Activated CD8-positive, alpha-beta memory T cell treated with anti-CD3 and anti-CD28 coated beads, Interleukin-2, amount 10 ng/mL, durations not matched to agents 7 days and 5 days (primary cell): ENCODE results near the gene PCDH15. TPM values are rescaled to one million over a fixed set of nuclear protein-coding genes. Genes with fewer than 3 reads are reported as not detected.

Source experiments
- ATAC-seq: fragments of 150-1000 bp; cut with Tn5 transposase; one replicate; pipeline ENCODE4 v1.10.0; 2021; ENCODE audit warnings: moderate library complexity
- CTCF ChIA-PET: fragments of 350-600 bp; sonication (Branson Sonifier 250); formaldehyde crosslinking; loops from one replicate; lab custom pipeline; 2021; ENCODE audit warnings: antibody characterized with exemption; lab: Charles Lee
- DNase-seq: peaks from one replicate; pipeline ENCODE4 v3.0.0-alpha.2; 2020
- H3K27ac Mint-ChIP-seq: one replicate; pipeline ENCODE4 v1.8.0; 2021; ENCODE audit warnings: mild to moderate bottlenecking, mixed read lengths
- H3K27me3 Mint-ChIP-seq: one replicate; pipeline ENCODE4 v1.8.0; 2021; ENCODE audit warnings: mixed read lengths
- H3K36me3 Mint-ChIP-seq: one replicate; pipeline ENCODE4 v1.8.0; 2021; ENCODE audit warnings: mild to moderate bottlenecking, mixed read lengths
- H3K4me1 Mint-ChIP-seq: one replicate; pipeline ENCODE4 v1.8.0; 2021; ENCODE audit warnings: mixed read lengths
- H3K4me3 Mint-ChIP-seq: one replicate; pipeline ENCODE4 v1.8.0; 2021; ENCODE audit warnings: mild to moderate bottlenecking, moderate library complexity, mixed read lengths
- H3K9me3 Mint-ChIP-seq: one replicate; pipeline ENCODE4 v1.8.0; 2022; ENCODE audit warnings: low read depth, mixed read lengths
- total RNA-seq, 2 experiments: library from RNA; stranded (reverse); gene quantifications; one replicate each; pipeline ENCODE4 v1.2.3, GENCODE V29; 2021

Gene PCDH15
- total RNA-seq, 2 experiments from 2014 or later, result not detected

DNA sequence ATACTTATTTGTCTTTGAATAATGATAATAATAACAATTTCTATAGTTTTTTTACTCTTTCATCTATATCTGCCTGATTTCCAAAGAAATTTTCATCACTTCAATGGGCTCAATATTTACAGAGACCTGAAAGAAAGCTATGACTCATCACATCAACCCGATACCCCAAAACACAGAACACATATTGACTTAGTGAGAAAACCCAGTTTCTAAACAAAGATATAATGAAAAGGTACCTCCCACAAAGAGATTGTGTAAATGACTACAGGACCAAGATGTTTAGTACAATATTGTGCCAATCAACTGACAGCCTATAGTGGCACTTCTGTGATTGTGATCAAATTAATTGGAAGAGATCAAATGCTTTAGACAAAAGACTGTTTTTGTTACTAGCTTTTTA is 133.9 kb downstream of the PCDH15 start:
- Mint-ChIP-seq H3K4me3 (no peak overlapping the region), H3K27ac (no peak overlapping the region), H3K9me3 (no peaks in the 10 kb centered on the region), H3K27me3 (no peaks in the 10 kb centered on the region), H3K4me1 (no peaks in the 10 kb centered on the region), H3K36me3 (no peaks in the 10 kb centered on the region)
- ATAC-seq (no peak), DNase-seq (no peak)
- CTCF ChIA-PET, result no interaction called here

DNA sequence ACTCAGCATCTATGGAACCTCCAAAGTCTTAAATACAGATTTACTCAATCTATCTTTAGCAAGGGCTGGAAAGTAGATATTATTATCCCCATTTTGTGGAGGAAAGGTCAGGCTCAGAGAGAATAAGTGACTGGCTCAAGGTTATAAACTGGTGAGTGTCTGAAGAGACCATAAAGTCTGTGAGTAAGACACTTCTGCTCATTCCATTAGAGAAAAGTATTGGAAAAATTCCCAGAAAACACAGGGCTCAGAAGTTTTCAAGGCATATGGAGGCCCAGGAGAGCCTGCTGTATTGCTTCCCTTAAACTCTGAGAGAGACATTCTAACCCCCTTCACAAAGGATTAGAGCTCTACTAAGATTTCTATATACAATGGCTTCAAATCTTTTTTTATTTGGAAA is 134.8 kb downstream of the PCDH15 start:
- no peaks in the 10 kb centered on the region for H3K9me3 Mint-ChIP-seq
- no peaks in the 10 kb centered on the region for H3K27me3 Mint-ChIP-seq
- CTCF ChIA-PET, result no interaction called here
- no peaks in the 10 kb centered on the region for H3K4me1 Mint-ChIP-seq
- H3K27ac Mint-ChIP-seq, result no peak overlapping the region
- H3K4me3 Mint-ChIP-seq, result no peak overlapping the region
- no peak for ATAC-seq
- DNase-seq, result no peak
- no peaks in the 10 kb centered on the region for H3K36me3 Mint-ChIP-seq

GRCh38 chr10:54665095-54665494 is 135.9 kb downstream of the PCDH15 start:
- ATAC-seq (no peak), DNase-seq (no peak)
- Mint-ChIP-seq H3K36me3 (no peaks in the 10 kb centered on the region), H3K27ac (no peak overlapping the region), H3K4me3 (no peak overlapping the region), H3K4me1 (no peaks in the 10 kb centered on the region), H3K27me3 (no peaks in the 10 kb centered on the region), H3K9me3 (no peaks in the 10 kb centered on the region)
- CTCF ChIA-PET, result no interaction called here

GRCh38 chr10:54660397-54660796 is 140.6 kb downstream of the PCDH15 start:
- Mint-ChIP-seq H3K27ac (no peak overlapping the region), H3K9me3 (peaks cover 4% of the 10 kb centered on the region), H3K27me3 (no peaks in the 10 kb centered on the region), H3K36me3 (no peaks in the 10 kb centered on the region), H3K4me3 (no peak overlapping the region), H3K4me1 (no peaks in the 10 kb centered on the region)
- DNase-seq (no peak), ATAC-seq (no peak)
- CTCF ChIA-PET, result no interaction called here

DNA sequence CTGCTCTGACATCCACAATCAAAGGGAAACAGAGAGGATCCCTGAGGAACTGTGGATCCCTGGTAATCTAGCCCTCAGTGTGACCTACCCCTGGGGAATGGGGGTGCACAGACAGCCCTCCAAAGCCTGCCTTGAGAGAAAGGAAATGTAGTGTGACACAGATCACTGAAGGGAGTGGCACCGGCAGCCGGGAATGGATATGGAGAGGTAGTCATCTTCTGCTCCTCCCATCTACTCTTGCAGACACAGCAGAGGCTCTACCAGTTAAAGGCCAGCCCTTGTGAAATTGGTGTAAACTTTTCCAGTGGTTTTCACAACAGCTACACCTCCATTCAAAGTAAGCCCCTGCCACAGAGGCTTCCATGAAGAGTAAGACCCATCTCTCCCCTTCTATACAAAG is 144.4 kb downstream of the PCDH15 start:
- CTCF ChIA-PET, result no interaction called here
- H3K4me1 Mint-ChIP-seq, result no peaks in the 10 kb centered on the region
- H3K4me3 Mint-ChIP-seq, result no peak overlapping the region
- peaks cover 10% of the 10 kb centered on the region for H3K9me3 Mint-ChIP-seq
- H3K27ac Mint-ChIP-seq, result no peak overlapping the region
- no peaks in the 10 kb centered on the region for H3K36me3 Mint-ChIP-seq
- no peak for DNase-seq
- no peaks in the 10 kb centered on the region for H3K27me3 Mint-ChIP-seq
- no peak for ATAC-seq

GRCh38 chr10:54653518-54653917 is 147.5 kb downstream of the PCDH15 start:
- H3K4me3 Mint-ChIP-seq, result no peak overlapping the region
- H3K36me3 Mint-ChIP-seq, result no peaks in the 10 kb centered on the region
- no peaks in the 10 kb centered on the region for H3K27me3 Mint-ChIP-seq
- H3K27ac Mint-ChIP-seq, result no peak overlapping the region
- no peaks in the 10 kb centered on the region for H3K4me1 Mint-ChIP-seq
- CTCF ChIA-PET, result no interaction called here
- DNase-seq (no peak), ATAC-seq (no peak)
- peaks cover 15% of the 10 kb centered on the region for H3K9me3 Mint-ChIP-seq

GRCh38 chr10:54650547-54650946 is 150.5 kb downstream of the PCDH15 start:
- Mint-ChIP-seq H3K4me1 (no peaks in the 10 kb centered on the region), H3K27me3 (no peaks in the 10 kb centered on the region), H3K9me3 (peaks cover 14% of the 10 kb centered on the region), H3K4me3 (no peak overlapping the region), H3K27ac (no peak overlapping the region), H3K36me3 (no peaks in the 10 kb centered on the region)
- DNase-seq (no peak), ATAC-seq (no peak)
- CTCF ChIA-PET, result no interaction called here

- ATAC-seq, result no peak
- CTCF ChIA-PET, result no interaction called here
- Mint-ChIP-seq H3K4me3 (no peak overlapping the region), H3K4me1 (no peaks in the 10 kb centered on the region), H3K27ac (no peak overlapping the region), H3K9me3 (peaks cover 9% of the 10 kb centered on the region), H3K27me3 (no peaks in the 10 kb centered on the region), H3K36me3 (no peaks in the 10 kb centered on the region)
- no peak for DNase-seq
These were observed 179.0 kb downstream of the PCDH15 start for GRCh38 chr10:54622017-54622416.

DNA sequence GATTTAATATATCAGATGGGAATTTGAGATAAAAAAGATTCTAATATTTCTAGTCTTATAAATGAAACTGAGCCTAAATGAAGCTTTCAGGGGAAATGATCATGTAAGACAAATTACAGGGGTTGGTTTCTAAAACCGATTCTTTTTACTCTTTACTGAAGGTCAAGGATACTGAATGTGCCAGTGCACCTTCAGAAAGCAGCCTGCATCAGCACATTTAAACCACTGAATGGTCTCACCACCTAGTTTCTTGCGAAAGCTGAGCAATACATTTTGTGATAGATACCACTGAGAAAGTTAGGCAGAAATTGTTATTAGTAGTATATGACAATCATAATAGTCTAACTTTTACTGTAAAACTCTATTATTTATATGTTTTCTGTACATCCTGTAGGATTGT is 180.7 kb downstream of the PCDH15 start:
- Mint-ChIP-seq H3K27ac (no peak overlapping the region), H3K9me3 (peaks cover 5% of the 10 kb centered on the region), H3K4me3 (no peak overlapping the region), H3K27me3 (no peaks in the 10 kb centered on the region), H3K4me1 (no peaks in the 10 kb centered on the region), H3K36me3 (no peaks in the 10 kb centered on the region)
- CTCF ChIA-PET, result no interaction called here
- DNase-seq (no peak), ATAC-seq (no peak)

DNA sequence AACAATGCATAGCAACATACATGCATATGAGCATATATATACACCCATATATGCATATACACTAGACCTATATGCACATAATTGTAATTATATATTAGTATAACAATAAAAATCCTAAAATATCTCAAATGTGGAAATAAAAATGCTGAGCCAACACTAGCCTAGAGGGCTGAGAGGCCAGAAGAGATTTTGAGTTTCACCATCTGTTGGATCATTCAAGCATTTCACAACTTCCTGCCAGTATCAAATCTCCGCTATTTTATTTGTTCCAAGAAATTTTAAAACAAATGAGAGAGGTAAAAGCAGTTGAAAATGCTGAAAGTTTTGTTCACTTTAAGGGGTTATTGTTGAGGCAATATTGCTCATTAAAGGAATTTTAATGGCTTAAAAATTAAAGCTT is 187.0 kb downstream of the PCDH15 start:
- no peaks in the 10 kb centered on the region for H3K36me3 Mint-ChIP-seq
- H3K27ac Mint-ChIP-seq, result no peak overlapping the region
- no peaks in the 10 kb centered on the region for H3K4me1 Mint-ChIP-seq
- CTCF ChIA-PET, result no interaction called here
- DNase-seq, result no peak
- ATAC-seq, result no peak
- H3K9me3 Mint-ChIP-seq, result peaks cover 7% of the 10 kb centered on the region
- no peak overlapping the region for H3K4me3 Mint-ChIP-seq
- no peaks in the 10 kb centered on the region for H3K27me3 Mint-ChIP-seq

DNA sequence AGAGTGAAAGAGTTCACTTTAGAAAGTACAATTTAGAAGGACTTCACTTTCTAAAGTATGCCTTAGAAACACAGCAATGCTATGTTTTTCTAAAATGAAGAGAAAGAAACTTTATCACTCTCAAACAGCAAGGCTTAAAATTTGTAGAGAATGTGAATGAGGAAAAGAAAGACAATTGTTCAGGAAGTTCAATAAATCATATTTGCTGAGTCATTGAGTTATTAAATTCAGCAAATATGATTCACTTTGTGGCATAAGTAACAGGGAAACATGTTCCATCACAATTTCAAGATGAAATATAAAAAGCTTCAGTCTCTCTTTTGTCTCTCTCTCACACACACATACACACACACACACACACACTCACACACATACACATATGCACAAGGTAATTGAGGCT is 187.9 kb downstream of the PCDH15 start:
- DNase-seq (no peak), ATAC-seq (no peak)

GRCh38 chr10:54609423-54609822 is 191.6 kb downstream of the PCDH15 start:
- H3K36me3 Mint-ChIP-seq, result no peaks in the 10 kb centered on the region
- ATAC-seq, result no peak
- CTCF ChIA-PET, result no interaction called here

More for the DNA sequence above, 187.9 kb downstream of the PCDH15 start:
- no peak overlapping the region for H3K27ac Mint-ChIP-seq
- peaks cover 6% of the 10 kb centered on the region for H3K9me3 Mint-ChIP-seq
- CTCF ChIA-PET, result no interaction called here
- H3K36me3 Mint-ChIP-seq, result no peaks in the 10 kb centered on the region
- no peaks in the 10 kb centered on the region for H3K27me3 Mint-ChIP-seq
- H3K4me1 Mint-ChIP-seq, result no peaks in the 10 kb centered on the region
- H3K4me3 Mint-ChIP-seq, result no peak overlapping the region

DNA sequence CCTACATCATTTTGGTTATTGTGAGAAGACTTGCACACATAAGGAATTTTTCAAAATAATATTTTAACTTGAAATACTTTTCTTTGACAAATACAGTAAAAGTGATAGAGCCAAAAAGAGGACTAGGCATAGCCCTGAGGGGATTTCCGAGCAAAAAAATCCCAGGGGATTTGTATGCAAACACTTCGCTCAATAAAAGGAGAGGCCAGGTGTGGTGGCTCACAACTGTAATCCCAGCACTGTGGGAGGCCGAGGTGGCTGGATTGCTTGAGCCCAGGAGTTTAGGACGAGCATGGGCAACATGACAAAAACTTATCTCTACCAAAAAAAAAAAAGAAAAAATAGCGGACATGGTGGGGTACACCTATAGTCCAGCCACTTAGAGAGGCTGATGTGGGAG is 193.0 kb downstream of the PCDH15 start:
- H3K9me3 Mint-ChIP-seq, result peaks cover 8% of the 10 kb centered on the region
- no peak overlapping the region for H3K4me3 Mint-ChIP-seq
- CTCF ChIA-PET, result no interaction called here
- H3K4me1 Mint-ChIP-seq, result no peaks in the 10 kb centered on the region
- no peak overlapping the region for H3K27ac Mint-ChIP-seq
- no peaks in the 10 kb centered on the region for H3K36me3 Mint-ChIP-seq
- DNase-seq (no peak), ATAC-seq (no peak)
- no peaks in the 10 kb centered on the region for H3K27me3 Mint-ChIP-seq

More at GRCh38 chr10:54609423-54609822, 191.6 kb downstream of the PCDH15 start:
- H3K4me1 Mint-ChIP-seq, result no peaks in the 10 kb centered on the region
- no peak overlapping the region for H3K27ac Mint-ChIP-seq
- H3K27me3 Mint-ChIP-seq, result no peaks in the 10 kb centered on the region
- no peak overlapping the region for H3K4me3 Mint-ChIP-seq
- no peak for DNase-seq
- H3K9me3 Mint-ChIP-seq, result peaks cover 8% of the 10 kb centered on the region

DNA sequence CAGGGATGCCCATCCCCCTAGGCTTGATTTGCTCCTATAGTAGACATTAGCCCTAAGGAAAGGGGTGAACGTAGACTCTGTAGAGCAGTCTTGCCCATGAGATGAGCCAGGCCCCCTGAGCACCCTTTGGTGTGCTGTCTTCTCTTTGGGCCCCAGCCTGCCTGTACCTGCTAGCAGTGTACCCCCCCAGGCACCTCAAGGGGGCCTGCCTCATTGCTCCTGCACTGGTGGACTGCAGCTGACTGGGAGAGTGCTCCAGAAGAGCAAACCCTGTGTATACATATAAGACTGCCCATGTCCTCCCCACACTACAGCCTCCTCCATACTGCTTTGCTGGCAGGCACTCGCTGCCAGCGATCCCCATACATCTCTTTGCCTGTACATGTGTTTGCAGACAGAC is 206.7 kb downstream of the PCDH15 start:
- ATAC-seq, result no peak
- CTCF ChIA-PET, result no interaction called here
- Mint-ChIP-seq H3K27me3 (no peaks in the 10 kb centered on the region), H3K27ac (no peak overlapping the region), H3K4me1 (no peaks in the 10 kb centered on the region), H3K36me3 (no peaks in the 10 kb centered on the region), H3K4me3 (no peak overlapping the region), H3K9me3 (no peaks in the 10 kb centered on the region)
- no peak for DNase-seq

DNA sequence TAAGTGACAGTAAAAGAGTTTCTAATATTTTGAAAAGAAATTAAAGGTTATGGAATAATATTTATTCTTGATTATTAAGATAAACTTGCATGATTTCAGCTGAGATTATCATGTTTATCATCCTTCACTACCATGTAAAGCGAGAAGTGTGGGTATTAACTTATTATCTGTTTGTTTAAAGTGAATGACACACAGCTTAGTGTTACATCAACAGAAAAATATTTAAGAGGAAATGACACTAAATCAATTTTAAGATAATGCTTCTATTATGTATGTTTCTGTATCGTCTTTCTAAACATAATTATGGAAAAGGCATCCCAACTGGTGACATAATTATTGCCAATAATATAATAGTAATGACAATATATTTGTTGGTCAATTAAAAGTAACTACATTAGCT is 213.1 kb downstream of the PCDH15 start:
- H3K4me1 Mint-ChIP-seq, result no peaks in the 10 kb centered on the region
- H3K36me3 Mint-ChIP-seq, result no peaks in the 10 kb centered on the region
- H3K27ac Mint-ChIP-seq, result no peak overlapping the region
- no peak for DNase-seq
- no peaks in the 10 kb centered on the region for H3K9me3 Mint-ChIP-seq
- H3K4me3 Mint-ChIP-seq, result no peak overlapping the region
- no peak for ATAC-seq
- CTCF ChIA-PET, result no interaction called here
- no peaks in the 10 kb centered on the region for H3K27me3 Mint-ChIP-seq
